Activated T-cell treated with anti-CD3 and anti-CD28 coated beads, Interleukin-2, amount 50 U/mL, for 24 hours (primary cell): ENCODE results near the gene PPP2R2C.

Experiments
- DNase-seq: peaks from one replicate; pipeline ENCODE4 v3.0.0-alpha.2; 2020
- H3K27ac Mint-ChIP-seq: 2 replicates; pipeline ENCODE4 v1.8.0; 2020; ENCODE audit warnings: mild to moderate bottlenecking, mixed read lengths
- H3K27me3 Mint-ChIP-seq: 2 replicates; pipeline ENCODE4 v1.8.0; 2020; ENCODE audit warnings: mixed read lengths
- H3K36me3 Mint-ChIP-seq: 2 replicates; pipeline ENCODE4 v1.8.0; 2020; ENCODE audit warnings: low read depth, mixed read lengths
- H3K4me1 Mint-ChIP-seq: 2 replicates; pipeline ENCODE4 v1.8.0; 2020; ENCODE audit warnings: low read depth, mixed read lengths
- H3K4me3 Mint-ChIP-seq: 2 replicates; pipeline ENCODE4 v1.8.0; 2020; ENCODE audit warnings: mild to moderate bottlenecking, moderate library complexity, mixed read lengths
- H3K9me3 Mint-ChIP-seq: 2 replicates; pipeline ENCODE4 v1.8.0; 2020; ENCODE audit warnings: mixed read lengths

Gene PPP2R2C

GRCh38 chr4:6441202-6441582 lies 31.2 kb downstream of the PPP2R2C start:
- no peaks in the 10 kb centered on the region for H3K9me3 Mint-ChIP-seq
- no peak overlapping the region for H3K27ac Mint-ChIP-seq
- H3K36me3 Mint-ChIP-seq: no peaks in the 10 kb centered on the region

GRCh38 chr4:6440506-6441201 lies 31.8 kb downstream of the PPP2R2C start:
- no peak for DNase-seq
- peaks cover 2% of the 10 kb centered on the region for H3K9me3 Mint-ChIP-seq
- no peaks in the 10 kb centered on the region for H3K4me1 Mint-ChIP-seq
- H3K27me3 Mint-ChIP-seq: peaks cover 20% of the 10 kb centered on the region
- H3K36me3 Mint-ChIP-seq: no peaks in the 10 kb centered on the region
- H3K4me3 Mint-ChIP-seq: no peak overlapping the region
- no peak overlapping the region for H3K27ac Mint-ChIP-seq

More at GRCh38 chr4:6441202-6441582, 31.2 kb downstream of the PPP2R2C start:
- no peaks in the 10 kb centered on the region for H3K4me1 Mint-ChIP-seq
- H3K27me3 Mint-ChIP-seq: peaks cover 23% of the 10 kb centered on the region
- H3K4me3 Mint-ChIP-seq: no peak overlapping the region
- DNase-seq: no peak

- Mint-ChIP-seq H3K27me3 (peaks cover 18% of the 10 kb centered on the region), H3K27ac (no peak overlapping the region), H3K9me3 (peaks cover 10% of the 10 kb centered on the region), H3K4me3 (no peak overlapping the region), H3K36me3 (no peaks in the 10 kb centered on the region), H3K4me1 (no peaks in the 10 kb centered on the region)
- no peak for DNase-seq
Observed at GRCh38 chr4:6439120-6439762, 33.2 kb downstream of the PPP2R2C start.

- H3K4me3 Mint-ChIP-seq: no peak overlapping the region
- H3K9me3 Mint-ChIP-seq: peaks cover 10% of the 10 kb centered on the region
- H3K4me1 Mint-ChIP-seq: no peaks in the 10 kb centered on the region
- no peak for DNase-seq
- H3K27ac Mint-ChIP-seq: no peak overlapping the region
- no peaks in the 10 kb centered on the region for H3K36me3 Mint-ChIP-seq
- peaks cover 13% of the 10 kb centered on the region for H3K27me3 Mint-ChIP-seq
Observed at GRCh38 chr4:6437826-6438238, 34.6 kb downstream of the PPP2R2C start.

GRCh38 chr4:6435010-6435409 lies 37.4 kb downstream of the PPP2R2C start:
- Mint-ChIP-seq H3K27ac (no peak overlapping the region), H3K9me3 (peaks cover 10% of the 10 kb centered on the region), H3K4me3 (no peak overlapping the region), H3K36me3 (no peaks in the 10 kb centered on the region), H3K27me3 (no peaks in the 10 kb centered on the region), H3K4me1 (no peaks in the 10 kb centered on the region)
- DNase-seq: no peak

- Mint-ChIP-seq H3K36me3 (no peaks in the 10 kb centered on the region), H3K27ac (no peak overlapping the region), H3K4me1 (no peaks in the 10 kb centered on the region), H3K27me3 (peaks cover 5% of the 10 kb centered on the region), H3K4me3 (no peak overlapping the region), H3K9me3 (peaks cover 10% of the 10 kb centered on the region)
- DNase-seq: no peak
Observed at GRCh38 chr4:6430927-6431326, 41.5 kb downstream of the PPP2R2C start.

GRCh38 chr4:6427439-6428090 lies 44.8 kb downstream of the PPP2R2C start:
- no peaks in the 10 kb centered on the region for H3K4me1 Mint-ChIP-seq
- no peaks in the 10 kb centered on the region for H3K36me3 Mint-ChIP-seq
- H3K27ac Mint-ChIP-seq: no peak overlapping the region
- DNase-seq: no peak
- no peaks in the 10 kb centered on the region for H3K9me3 Mint-ChIP-seq
- no peak overlapping the region for H3K4me3 Mint-ChIP-seq
- peaks cover 23% of the 10 kb centered on the region for H3K27me3 Mint-ChIP-seq

GRCh38 chr4:6426571-6427438 lies 45.6 kb downstream of the PPP2R2C start:
- Mint-ChIP-seq H3K4me3 (no peak overlapping the region), H3K9me3 (no peaks in the 10 kb centered on the region)

GRCh38 chr4:6425911-6426310 lies 46.5 kb downstream of the PPP2R2C start:
- Mint-ChIP-seq H3K27me3 (peaks cover 23% of the 10 kb centered on the region), H3K9me3 (no peaks in the 10 kb centered on the region), H3K27ac (no peak overlapping the region), H3K36me3 (no peaks in the 10 kb centered on the region), H3K4me1 (no peaks in the 10 kb centered on the region), H3K4me3 (no peak overlapping the region)
- DNase-seq: no peak

More at GRCh38 chr4:6426571-6427438, 45.6 kb downstream of the PPP2R2C start:
- Mint-ChIP-seq H3K4me1 (no peaks in the 10 kb centered on the region), H3K36me3 (no peaks in the 10 kb centered on the region), H3K27ac (no peak overlapping the region), H3K27me3 (peaks cover 23% of the 10 kb centered on the region)
- DNase-seq: no peak

GRCh38 chr4:6425336-6425735 lies 47.1 kb downstream of the PPP2R2C start:
- H3K4me1 Mint-ChIP-seq: no peaks in the 10 kb centered on the region
- H3K9me3 Mint-ChIP-seq: no peaks in the 10 kb centered on the region
- H3K27me3 Mint-ChIP-seq: peaks cover 23% of the 10 kb centered on the region
- DNase-seq: no peak
- no peak overlapping the region for H3K27ac Mint-ChIP-seq
- H3K36me3 Mint-ChIP-seq: no peaks in the 10 kb centered on the region
- no peak overlapping the region for H3K4me3 Mint-ChIP-seq

GRCh38 chr4:6424425-6424824 lies 48.0 kb downstream of the PPP2R2C start:
- Mint-ChIP-seq H3K27me3 (peaks cover 23% of the 10 kb centered on the region), H3K27ac (no peak overlapping the region), H3K4me1 (no peaks in the 10 kb centered on the region), H3K9me3 (no peaks in the 10 kb centered on the region), H3K4me3 (no peak overlapping the region), H3K36me3 (no peaks in the 10 kb centered on the region)
- DNase-seq: no peak

GRCh38 chr4:6423575-6423974 lies 48.8 kb downstream of the PPP2R2C start:
- no peaks in the 10 kb centered on the region for H3K36me3 Mint-ChIP-seq
- peaks cover 23% of the 10 kb centered on the region for H3K27me3 Mint-ChIP-seq
- H3K9me3 Mint-ChIP-seq: no peaks in the 10 kb centered on the region
- DNase-seq: no peak
- H3K27ac Mint-ChIP-seq: no peak overlapping the region
- no peaks in the 10 kb centered on the region for H3K4me1 Mint-ChIP-seq
- H3K4me3 Mint-ChIP-seq: no peak overlapping the region

- Mint-ChIP-seq H3K27ac (no peak overlapping the region), H3K4me1 (no peaks in the 10 kb centered on the region), H3K27me3 (peaks cover 23% of the 10 kb centered on the region), H3K36me3 (no peaks in the 10 kb centered on the region), H3K4me3 (no peak overlapping the region), H3K9me3 (no peaks in the 10 kb centered on the region)
- DNase-seq: no peak
Observed at GRCh38 chr4:6422866-6423265, 49.5 kb downstream of the PPP2R2C start.

GRCh38 chr4:6422105-6422504 lies 50.3 kb downstream of the PPP2R2C start:
- no peak for DNase-seq
- Mint-ChIP-seq H3K4me1 (no peaks in the 10 kb centered on the region), H3K27me3 (peaks cover 21% of the 10 kb centered on the region), H3K9me3 (no peaks in the 10 kb centered on the region), H3K27ac (no peak overlapping the region), H3K36me3 (no peaks in the 10 kb centered on the region), H3K4me3 (no peak overlapping the region)
